OCI-LY1 (cell line): ENCODE results near the gene DLX1.

Experiments used
- EZH2 ChIP-seq: fragments of 200-600 bp; sonication (generic), shearing (Covaris generic); IDR thresholded peaks from 2 replicates; pipeline ENCODE4 v1.8.0; 2017; ENCODE audit warnings: borderline replicate concordance, mixed run types, mild to moderate bottlenecking, antibody characterized with exemption, low read length, moderate library complexity, mixed read lengths
- TF ChIP-seq, protein P1 (sequence below): fragments of 200-600 bp; sonication (generic), shearing (Covaris generic); IDR thresholded peaks from 2 replicates; pipeline ENCODE4 v1.5.1; 2017; ENCODE audit warnings: mild to moderate bottlenecking, antibody characterized with exemption, low read length, moderate library complexity, mixed read lengths

DNA sequence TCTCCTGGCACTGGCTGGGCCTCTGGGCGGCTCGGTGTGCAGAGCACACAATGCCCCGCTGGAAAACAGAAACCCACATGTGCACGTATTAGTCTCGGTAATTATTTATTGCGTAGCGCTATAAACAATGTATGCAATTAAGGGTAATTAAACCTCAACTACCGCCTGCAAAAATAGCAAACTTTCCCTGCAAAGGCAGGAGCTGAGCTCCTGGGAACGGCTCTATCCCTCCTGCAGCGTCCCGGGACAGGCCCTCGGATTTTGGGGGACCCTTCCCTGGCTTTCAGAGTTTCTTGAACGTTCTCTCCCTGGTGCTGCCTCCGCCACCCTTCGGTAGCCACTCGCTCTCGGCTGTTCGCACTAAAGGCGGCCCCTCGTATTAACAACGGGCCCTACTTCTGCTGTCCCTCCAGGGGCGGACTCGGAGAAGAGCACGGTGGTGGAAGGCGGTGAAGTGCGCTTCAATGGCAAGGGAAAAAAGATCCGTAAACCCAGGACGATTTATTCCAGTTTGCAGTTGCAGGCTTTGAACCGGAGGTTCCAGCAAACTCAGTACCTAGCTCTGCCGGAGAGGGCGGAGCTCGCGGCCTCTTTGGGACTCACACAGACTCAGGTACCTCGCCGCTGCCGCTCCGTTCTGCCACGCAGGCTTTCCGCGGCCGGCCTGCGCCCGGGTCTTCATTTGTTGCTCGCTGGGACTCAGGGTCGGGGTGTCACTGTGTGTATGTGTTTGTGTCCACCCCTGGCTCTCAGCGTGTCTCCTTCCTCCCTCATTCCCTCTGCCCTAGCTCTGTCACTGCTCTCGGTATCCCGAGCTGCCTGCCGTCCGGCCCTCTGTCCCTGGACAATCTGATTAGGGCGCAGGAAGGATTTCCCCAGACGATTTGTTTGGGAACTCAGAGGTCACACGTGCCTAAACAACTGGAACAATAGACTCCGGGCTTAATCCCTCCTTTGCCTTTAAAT, 1.2 kb downstream of the DLX1 start:
- TF ChIP-seq, protein P1, sequence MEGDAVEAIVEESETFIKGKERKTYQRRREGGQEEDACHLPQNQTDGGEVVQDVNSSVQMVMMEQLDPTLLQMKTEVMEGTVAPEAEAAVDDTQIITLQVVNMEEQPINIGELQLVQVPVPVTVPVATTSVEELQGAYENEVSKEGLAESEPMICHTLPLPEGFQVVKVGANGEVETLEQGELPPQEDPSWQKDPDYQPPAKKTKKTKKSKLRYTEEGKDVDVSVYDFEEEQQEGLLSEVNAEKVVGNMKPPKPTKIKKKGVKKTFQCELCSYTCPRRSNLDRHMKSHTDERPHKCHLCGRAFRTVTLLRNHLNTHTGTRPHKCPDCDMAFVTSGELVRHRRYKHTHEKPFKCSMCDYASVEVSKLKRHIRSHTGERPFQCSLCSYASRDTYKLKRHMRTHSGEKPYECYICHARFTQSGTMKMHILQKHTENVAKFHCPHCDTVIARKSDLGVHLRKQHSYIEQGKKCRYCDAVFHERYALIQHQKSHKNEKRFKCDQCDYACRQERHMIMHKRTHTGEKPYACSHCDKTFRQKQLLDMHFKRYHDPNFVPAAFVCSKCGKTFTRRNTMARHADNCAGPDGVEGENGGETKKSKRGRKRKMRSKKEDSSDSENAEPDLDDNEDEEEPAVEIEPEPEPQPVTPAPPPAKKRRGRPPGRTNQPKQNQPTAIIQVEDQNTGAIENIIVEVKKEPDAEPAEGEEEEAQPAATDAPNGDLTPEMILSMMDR: 0 out of 2 replicates have a peak, but pooled peaks have one; percentile 10
- no peak for TF ChIP-seq EZH2
